NCI-H226 (cell line): ENCODE measurements around the gene USP28.

Source experiments
- DNase-seq: peaks from one replicate; pipeline ENCODE4 v3.0.0-alpha.2; 2015

The USP28 gene

DNA sequence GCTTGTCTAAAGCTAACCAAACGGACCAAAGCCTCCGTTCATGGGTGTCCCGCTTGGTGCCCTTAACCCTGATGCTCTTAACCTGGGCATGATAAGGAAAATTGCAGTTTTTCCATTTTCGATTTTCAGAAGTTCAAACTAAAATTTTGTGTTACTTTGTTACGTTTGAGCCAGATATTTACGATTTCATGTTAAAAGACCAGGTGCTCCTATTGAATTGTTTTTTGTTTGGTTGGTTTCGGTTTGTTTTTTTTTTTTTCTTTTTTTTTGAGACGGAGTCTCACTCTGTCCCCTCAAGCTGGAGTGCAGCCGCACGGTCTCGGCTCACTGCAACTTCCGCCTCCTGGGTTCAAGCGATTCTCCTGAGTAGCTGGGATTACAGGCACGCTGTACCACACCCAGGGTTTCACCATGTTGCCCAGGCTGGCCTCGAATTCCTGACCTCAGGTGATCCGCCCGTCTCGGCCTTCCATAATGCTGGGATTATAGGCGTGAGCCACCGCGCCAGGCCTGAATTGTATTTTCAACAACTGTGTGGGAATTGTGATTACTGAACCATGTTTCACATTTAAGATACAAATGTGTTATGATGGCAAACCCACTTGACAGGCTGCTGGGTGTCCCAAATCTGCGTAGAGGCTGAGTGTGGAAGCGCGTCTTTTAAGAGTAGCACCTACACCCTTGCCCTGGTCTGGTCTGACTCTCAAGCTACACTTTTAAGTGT lies 864 bp upstream of the USP28 start:
- no peak for DNase-seq

DNA sequence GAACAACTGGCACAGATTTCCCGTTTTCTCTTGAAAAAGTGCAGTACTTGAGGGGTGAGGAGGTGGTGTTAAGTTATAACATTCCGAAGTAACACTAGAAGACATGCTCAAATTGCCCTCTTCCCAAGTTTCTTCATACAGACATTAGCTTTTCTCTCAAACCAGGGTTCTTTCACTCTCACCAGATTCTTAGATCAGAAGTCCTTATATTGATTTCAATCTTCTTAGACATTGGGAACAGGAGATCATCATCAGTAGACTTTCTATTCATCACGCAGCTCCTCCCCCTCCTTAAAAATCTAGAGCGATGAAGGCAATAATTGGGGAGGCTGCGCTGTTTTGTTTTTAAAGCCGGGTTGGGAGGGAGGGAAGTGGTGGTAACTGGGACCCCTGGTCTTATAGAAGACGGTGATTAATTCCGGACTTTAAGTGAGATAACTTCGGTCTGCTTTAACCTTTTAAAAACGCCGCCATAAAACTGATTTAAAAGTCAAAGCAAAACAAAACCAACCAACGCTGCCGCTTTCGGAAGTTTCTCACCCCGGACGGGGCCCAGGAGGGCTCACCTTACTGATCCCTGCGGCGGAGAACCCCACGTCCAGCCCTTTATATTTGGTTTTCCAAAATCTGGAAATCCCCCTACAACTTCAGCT lies 665 bp downstream of the USP28 start:
- no peak for DNase-seq

DNA sequence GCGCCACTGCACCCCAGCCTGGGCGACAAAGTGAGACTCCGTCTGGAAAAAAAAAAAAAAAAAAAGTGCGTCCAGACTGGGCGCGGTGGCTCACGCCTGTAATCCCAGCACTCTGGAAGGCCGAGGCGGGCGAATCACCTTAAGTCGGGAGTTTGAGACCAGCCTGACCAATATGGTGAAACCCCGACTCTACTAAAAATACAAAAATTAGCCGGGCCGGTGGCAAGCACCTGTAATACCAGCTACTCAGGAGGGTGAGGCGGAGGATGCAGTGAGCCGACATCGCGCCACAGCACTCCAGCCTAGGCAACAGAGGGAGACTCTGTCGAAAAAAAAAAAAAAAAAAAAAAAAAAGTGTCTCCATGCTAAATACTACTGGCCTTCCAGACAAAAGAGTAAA lies 1.3 kb downstream of the USP28 start:
- no peak for DNase-seq

DNA sequence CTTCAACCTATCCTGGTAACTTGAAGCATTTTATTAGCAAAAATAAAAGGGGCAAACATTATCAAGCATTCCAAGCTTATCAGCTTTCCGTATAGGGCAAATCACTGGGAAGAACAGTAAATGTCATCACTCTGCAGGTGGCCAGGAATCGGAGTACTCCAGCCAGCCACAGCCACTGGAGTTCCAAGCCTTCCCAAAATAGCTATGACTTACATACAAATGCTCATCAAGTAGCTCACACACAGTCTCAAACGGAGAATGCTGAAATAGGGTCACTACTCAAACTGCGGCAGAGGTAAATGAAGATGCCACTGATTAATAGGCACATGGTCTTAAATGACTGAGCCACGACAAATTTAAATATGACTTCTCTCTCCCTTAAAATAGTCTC lies 2.1 kb downstream of the USP28 start:
- no peak for DNase-seq

DNA sequence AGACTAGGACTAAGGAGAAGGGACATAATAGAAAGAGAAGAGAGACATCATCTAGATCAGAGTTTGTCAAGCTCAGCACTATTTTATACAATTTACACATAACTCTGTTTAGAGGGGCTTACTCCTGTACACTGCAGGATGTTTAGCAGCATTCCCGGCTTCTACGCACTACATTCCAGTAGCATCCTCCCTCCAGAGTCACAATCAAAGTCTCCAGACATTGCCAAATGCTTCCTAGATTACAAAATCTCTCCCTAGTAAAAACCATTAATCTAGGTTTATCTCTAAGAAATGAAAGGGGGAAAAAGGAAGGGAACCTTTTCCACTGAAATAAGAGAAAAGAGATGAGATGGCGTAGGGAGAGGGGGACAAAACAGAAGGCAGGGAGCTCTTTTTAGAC lies 4.0 kb downstream of the USP28 start:
- DNase-seq, result peak; percentile 3

DNA sequence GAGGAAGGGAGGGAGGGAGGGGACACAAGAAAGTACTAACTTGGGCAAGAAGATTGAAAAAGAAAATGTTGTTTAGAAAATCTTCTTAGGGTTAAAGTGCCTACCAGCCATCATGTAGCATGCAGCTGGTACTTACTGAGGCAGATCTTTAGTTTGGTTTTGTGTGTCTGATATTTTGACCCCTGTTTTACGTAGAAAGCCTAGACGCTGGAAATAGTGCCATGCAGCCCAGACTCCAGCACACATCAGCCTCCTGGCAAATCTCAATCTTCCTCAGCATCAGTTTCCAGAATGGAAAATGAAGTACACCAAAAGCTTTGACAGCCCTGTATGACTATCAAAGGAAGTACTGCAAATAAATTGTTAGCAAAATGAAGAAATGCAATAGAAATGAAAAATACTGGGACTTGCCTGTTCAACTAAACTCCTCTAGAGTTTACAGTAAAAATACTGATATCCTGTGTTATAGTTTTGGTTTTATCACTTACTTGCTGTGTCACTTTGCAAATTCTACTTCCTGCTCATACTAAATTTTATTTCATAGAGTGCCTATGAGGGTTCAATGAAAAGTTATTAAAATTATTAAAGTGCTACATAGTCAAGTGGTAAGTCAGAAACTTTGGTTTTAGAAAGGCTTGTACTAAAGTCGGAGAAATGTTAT lies 7.4 kb downstream of the USP28 start:
- DNase-seq, result no peak

DNA sequence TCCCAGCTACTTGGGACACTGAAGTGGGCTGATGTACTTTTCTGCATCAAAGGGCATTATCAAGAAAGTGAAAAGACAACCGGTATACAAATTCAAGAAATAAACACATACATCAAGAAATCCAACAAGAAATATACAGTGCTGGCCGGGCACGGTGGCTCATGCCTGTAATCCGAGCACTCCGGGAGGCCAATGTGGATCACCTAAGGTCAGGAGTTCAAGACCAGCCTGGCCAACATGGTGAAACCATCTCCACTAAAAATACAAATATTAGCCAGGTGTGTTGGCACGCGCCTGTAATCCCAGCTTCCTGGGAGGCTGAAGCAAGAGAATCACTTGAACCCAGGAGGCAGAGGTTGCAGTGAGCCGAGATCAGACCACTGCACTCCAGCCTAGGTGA lies 9.5 kb downstream of the USP28 start:
- DNase-seq, result no peak

DNA sequence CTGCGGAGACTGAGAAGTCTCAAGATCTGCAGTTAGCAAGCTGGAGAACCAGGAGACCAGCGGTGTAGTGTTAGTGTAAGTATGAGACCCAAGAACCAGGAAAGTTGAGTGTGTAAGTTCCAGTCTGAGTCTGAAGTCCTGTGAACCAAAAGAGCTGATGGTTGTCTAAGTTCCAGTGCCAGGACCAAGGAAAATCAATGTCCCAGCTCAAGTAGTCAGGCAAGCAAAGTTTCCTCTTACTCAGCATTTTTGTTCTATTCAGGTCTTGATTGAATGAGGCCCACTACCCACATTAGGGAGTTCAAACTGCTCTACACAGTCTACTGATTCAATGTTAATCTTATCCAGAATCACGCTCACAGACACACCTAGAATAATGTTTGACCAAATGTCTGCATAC lies 11.0 kb downstream of the USP28 start:
- no peak for DNase-seq

DNA sequence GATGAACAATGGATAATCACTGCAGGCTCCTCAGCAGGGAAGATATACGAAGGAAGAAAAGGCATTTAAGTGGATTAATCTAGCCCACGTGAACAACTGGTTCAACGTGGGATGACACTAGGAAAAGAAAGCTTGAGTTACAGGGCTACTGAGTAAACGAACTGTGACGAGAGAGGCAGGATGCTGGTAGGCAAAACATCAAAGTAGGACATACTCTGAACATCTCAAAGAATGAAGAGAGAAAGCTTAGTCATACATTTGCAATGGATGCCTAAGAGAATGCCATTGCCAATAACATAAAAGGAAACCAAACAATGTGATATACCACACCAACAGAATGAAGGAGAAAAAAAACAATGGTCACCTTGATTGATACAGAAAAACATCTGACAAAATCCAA lies 12.9 kb downstream of the USP28 start:
- no peak for DNase-seq

DNA sequence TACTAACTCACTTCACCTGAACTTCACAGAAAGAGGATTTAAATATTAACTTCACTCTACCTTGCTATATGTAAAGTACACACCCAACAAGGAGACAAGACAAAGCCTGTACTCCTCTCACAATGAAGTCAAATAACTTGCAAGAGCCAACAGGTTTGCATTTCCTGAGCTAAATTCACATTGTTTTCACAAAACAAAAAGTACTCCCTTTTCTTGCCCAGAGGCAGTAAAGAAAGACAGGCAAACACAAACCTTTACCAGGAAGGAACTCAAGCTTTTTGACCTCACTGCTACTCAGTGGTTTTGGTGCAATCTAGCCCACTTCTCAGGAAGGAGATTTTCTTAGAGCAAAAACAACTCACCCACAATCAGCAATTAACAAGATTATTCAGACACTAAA lies 15.7 kb downstream of the USP28 start:
- no peak for DNase-seq

DNA sequence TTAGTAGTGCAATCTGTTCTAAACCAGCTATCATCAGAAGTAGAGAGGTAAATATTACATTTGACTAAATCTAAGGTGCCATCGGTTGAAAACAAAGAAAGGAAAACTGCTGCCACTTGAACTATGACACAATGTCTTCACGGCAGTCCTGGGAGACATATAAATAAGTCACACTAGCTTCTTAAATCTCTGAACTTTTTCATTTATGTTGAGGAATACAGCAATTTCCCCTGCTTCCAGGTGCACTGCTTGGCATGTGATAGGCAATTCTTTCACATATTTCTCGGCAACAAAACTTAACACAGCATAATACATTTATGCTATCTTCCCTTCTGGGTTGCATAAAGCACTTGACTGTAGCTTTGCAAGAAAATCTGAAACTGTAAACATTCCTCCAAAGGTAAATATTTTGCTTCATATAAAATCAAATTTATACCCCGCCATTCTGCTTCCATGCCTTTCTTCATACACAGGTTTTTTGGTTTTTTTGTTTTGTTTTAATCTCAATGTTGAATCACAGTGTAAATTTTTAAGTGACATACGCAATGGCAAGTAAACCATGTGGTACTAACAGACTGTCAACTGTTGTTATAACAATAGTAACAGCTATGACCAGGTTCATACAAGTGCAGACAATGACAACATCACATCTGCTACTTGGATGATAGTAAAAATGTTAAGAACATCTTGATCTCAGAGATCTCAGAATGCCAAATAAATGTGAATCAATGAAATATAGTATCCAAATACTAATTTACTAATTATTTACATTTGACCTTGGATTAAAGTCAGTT lies 18.2 kb downstream of the USP28 start:
- no peak for DNase-seq

DNA sequence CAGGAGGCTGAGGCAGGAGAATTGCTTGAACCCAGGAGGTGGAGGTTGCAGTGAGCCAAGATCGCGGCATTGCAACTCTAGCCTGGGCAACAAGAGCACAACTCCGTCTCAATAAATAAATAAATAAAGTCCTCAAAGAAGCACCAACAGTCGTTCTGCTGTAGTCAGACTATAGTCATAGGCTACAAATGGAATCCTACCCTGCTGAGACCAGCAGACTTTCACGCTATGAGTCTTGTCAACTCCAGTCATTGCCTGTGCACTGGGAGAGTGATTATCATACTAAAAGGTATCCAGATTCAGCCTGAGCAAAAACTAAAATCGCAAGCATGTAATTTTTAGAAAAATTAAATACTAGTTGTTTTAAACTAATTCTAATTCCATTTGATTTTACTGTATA lies 19.6 kb downstream of the USP28 start:
- DNase-seq, result no peak

DNA sequence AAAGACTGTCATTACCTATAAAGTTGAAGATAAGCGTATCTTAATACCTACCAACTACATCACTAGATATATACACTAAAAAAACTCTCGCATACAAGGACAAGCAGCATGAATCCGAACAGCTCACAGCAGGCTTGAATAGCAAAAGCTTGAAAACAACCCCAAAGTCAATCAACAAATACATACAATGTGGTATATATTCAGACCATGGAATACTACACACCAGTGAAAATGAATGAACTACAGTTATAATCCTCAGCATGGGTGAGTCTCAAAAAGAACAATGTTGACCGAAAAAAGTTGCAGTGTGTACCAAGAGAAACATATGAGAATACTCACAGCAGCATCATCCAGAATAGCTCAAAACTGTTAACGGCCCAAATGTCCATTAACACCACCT lies 25.2 kb downstream of the USP28 start:
- DNase-seq, result no peak

DNA sequence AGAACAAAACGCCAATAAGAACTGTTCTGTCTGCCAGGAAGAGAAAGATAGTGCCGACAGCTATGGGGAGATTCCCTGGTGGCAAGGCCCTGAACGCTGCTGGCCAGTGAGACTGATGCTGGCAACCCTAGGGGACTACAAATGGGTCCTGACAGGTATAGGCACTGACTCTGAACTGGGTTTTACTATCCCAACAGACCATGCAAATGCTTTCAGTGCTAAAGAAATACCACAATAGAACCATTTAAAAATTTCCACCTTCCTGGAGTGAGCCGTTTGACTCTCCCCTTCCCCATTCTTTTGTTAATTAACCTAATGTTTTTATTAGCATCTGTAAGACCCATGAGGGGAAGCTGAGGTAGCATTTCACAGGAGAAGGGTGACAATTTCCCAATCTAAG lies 25.7 kb downstream of the USP28 start:
- DNase-seq, result no peak

DNA sequence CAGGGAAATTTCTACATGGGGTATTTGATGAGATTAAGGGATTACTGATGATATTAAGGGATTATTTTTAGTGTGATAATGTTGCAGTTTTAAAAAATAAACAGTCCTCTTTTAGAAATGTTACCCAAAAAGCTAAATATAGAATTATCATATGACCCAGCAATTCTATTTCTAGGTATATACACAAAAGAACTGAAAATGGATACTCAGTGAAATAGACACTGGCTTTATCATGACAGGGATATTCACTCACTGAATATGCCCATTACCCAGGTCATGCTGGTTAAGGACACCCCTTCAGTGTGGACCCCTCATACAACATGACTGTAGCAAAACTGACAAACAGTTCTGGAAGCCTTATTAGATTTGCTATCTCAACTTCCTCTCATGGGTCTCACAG lies 27.8 kb downstream of the USP28 start:
- DNase-seq, result no peak

DNA sequence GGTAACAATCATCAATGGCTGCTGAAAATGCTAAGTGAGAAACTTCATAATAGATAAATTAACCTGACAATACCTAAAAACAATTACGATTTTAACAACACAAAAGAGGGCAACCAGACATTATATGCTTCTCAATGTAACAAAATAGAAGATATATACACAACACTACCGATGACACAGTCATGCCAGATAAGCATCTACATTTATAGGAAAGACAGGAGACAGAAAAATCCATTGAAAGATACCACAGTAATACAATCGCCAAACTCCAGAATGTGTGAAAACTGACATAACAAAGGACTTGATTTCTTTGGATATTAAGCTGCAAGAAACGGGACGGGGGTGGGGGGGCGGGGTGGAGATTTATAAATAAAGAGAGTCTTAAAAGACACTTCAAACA lies 28.3 kb downstream of the USP28 start:
- no peak for DNase-seq

DNA sequence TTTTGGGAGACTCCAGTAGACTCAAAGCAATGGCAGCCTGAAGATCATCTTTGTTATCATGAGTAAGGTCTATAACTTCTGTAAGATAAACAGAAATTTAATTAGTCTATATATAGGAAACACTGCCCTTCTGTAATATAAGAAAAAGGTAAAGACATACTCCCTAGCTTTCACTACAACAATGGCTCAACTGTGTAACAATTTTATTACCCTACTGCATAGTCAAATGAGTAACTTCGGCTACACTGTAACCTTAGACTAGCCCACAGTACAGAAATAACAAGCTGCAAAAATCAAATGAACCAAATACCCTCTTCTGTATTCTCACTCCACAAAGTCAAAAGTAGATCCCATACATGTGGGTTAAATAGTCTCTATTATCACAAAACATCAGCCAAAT lies 33.7 kb downstream of the USP28 start:
- DNase-seq, result no peak

DNA sequence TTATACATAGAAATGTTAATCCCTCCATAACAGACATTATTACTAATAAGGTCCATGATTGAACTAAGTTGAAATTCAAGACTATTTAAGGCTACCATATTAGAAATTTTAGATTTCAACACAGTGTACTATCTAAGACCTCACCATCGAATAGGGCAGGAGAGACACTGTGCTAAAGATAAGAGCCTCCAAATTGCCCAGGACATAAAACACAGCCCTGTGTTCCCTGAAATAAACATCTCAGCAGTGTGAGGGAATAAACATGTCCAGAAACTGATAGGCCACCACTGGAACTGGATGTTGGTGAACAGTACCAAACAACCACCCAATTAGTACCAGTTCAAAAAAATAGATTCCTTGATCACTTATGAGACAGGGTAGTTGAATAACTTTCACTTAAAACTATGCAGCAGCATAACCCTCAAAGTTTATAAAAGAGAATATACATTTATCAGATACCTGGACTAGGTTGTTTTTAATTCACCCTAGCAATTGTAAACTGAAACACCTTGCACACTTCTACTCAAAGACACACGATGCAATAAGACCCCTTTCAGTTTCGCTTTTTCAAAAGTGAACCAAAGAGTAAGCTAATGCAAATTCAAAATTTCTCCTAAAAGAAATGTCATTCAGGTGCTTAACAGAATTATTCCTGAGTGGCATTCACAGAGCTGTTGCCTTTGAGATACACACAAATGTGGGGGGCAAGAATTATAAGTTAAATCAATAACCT lies 34.3 kb downstream of the USP28 start:
- DNase-seq, result no peak

DNA sequence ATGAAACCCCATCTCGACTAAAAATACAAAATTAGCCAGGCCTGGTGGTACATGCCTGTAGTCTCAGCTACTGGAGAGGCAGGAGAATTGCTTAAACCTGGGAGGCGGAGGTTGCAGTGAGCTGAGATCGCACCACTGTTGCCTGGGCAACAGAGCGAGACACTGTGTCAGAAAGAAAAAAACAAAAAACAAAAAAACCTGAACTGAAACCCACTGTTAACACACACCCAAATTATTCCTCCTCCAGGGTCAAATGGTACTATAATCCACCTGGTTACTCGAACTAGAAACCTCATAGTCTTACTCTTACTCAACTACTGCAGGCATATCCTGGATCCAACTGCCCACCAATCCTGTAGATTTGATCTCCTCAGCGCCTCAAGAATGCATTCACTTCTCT lies 35.5 kb downstream of the USP28 start:
- no peak for DNase-seq

DNA sequence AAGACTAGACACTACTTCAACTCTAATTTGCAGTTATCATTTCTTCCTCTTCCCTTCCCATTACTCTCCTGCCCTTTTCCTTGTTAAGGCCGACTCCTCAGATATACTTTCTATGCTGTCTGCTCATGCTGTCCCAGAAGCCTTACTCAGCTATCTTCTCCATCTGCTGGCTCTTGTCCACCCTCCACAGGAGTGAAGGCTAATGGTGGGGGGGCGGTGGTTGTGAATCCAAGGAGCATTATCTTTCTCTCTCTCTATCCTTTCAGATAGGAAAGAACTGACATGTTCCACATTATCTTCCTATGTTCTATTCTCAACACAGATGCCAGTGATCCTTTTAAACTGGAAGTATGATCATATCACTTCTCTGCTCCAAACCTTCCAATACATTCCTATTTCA lies 37.4 kb downstream of the USP28 start:
- DNase-seq, result no peak

DNA sequence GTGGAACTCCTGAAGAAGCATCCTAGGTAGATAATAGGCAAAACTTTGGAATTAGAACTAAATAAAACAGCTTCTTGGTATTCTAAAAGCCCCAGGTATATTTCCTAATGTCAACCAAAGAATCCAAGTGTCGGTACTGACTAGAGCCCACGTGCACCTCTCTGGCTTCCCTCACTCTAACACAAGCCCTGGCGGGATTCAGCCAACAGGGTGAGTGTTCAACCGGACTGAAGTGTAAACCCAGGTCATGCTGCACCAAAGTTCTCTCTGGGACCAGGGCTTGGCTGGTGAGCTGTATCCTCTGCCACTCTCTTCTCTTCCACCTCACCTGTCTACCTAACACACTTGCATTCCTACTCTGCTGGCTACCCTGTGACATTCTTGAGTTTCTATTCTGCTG lies 40.1 kb downstream of the USP28 start:
- DNase-seq, result no peak

DNA sequence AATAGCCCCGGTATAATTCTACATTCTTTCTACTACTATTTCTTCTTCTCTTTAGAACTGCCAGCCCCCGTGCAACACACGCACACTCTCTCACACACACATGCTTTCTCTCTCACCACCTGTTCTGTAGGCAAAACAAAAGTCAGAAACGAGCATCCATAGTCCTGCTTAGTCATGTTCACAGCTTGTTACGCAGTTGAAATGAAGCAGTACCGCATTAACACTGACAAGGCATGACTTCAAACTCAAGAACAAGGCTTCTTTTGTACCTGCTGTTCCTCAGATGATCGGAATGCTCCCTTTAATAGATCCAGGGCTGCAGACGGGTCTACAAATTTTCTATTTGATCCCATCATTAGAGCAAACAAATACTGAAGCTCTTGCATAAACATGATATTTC lies 42.2 kb downstream of the USP28 start:
- no peak for DNase-seq

DNA sequence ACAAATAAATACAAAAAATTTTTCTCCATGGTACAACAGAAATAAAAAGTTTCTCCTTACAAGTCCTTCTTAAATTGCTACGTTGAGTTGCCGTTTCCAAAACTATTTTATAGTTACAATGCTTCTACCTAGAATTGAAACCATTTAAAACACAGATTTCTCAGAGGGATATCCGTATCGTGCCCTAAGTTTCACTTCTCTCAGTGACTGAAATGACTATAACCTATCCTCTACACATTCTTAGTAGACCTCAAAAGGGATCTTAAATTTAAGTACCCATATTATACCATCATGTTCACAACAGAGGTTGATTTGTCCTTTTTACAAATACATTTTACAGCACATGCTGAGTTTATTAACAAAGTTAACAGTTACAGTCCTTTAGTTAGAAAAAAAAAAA lies 44.1 kb downstream of the USP28 start:
- no peak for DNase-seq
